HG02840 (cell line): Measurements from ENCODE around the gene TMEM53.
"Not testable (repeated sequence)": the region's sequence is repeated elsewhere in the genome, so short reads cannot be mapped to it uniquely, and the experiment has no call there.

ENCODE experiments used
- ATAC-seq: cut with Tn5 transposase; IDR thresholded peaks from one replicate; pipeline ENCODE4 v1.9.1; 2021; ENCODE audit warnings: mild to moderate bottlenecking, moderate library complexity, moderate number of reproducible peaks; ENCODE audit not compliant: unreplicated experiment, low FRiP score

The TMEM53 gene

DNA sequence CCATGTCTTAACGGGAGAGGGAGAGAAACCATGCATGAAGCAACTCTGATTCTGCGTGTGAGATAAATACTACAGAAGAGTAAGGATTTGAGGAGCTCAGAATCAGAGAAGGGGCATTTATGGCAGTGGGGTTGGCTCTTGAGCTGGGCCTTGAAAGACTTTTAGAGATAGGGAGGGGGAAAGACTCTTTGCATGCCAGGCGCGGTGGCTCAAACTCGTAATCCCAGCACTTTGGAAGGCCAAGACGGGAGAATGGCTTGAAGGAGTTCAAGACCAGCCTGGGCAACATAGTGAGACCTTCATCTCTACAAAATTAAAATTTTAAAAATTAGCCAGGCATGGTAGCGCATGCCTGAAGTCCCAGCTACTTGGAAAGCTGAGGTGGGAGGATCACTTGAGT is 905 bp upstream of the TMEM53 start:
- no peak for ATAC-seq

- peak; percentile 0 for ATAC-seq
Measured at GRCh38 chr1:44673675-44674112, 587 bp downstream of the TMEM53 start.

DNA sequence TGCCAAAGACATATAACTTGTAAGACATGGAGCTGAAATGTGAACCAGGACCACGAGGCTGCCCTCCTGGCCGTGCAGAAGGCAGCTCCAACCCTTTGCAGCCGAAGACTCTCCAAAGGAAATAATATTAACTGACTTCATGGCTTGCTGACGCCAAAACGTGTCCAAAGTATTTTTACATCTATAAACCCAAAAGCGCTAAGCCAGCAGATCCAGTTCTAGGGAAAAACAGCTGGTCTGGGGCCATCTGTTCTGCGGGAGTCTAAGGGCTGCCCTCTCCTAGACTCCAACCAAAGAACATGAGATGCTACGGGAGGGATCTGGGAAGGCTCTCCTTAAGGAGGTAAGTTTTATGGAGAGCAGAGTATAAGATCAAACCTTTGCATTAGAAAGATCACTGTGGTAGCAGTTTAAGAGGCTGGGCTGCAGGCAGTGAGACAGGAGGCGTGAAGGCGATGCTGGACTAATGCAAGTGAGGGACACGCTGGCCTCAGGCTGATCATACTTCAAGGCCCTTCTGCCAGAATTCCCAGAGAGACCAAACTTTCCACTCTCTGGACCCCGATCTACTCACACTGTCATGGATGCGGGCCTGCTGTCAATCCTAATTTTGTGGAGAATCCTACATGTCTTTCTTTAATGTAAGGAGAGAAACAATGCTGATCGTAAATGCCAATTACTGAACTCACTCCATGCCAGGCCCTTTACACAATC is 1.2 kb downstream of the TMEM53 start:
- no peak for ATAC-seq

GRCh38 chr1:44672254-44672955 is 1.9 kb downstream of the TMEM53 start:
- no peak for ATAC-seq

DNA sequence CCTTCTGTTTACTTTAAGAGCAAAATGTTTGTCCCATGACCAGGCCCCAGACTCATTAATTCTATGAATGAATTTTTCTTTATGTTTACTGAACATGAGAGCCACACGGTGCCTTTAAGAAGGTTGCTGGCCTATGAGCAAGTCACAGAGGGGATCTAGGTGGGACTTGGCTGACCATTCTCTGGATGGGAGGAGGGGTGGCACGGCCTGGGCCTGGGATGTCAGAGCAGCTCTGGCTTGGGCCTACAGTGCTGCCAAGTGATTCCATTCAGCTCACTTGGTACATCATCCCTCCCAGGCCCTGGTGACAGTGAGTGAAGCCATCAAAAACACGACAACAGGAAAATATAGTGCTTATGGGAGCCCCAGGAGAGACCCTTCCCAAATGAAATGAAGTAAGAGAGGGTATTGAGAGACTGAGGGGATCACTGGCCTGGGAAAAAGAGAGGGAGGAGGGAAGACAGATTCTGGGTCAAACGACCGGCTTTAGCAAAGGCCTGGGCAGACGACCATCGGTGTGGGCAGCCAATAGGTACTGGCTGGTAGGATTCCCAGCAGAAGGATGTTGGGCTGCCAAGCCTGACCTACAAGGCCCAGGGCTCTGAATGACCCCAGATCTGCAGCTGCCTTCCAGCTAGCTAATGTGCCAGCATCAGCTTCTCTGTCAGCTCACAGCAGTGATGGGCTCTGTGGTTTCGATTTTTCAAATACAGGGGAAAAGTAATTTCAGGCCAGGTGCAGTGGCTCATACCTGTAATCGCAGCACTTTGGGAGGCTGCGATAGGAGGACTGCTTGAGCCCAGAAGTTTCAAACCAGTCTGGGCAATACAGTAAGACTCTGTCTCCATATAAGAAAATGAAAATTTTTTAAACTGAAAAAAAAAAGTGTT is 3.3 kb downstream of the TMEM53 start:
- ATAC-seq = no peak

DNA sequence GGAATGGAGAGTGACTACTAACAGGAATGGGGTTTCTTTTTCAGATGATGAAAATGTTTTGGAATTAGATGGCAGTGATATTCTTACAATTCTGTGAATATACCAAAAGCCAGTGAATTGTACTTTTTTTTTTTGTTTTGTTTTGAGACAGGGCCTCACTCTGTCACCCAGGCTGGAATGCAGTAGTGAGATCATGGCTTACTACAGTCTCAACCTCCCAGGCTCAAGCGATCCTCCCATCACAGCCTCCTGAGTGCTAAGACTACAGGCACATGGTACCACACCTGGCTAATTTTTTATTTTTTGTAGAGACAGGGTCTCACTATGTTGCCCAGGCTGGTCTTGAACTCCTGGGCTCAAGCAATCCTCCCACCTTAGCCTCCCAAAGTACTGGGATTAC is 7.6 kb downstream of the TMEM53 start:
- not testable (repeated sequence) for ATAC-seq

- no peak for ATAC-seq
Measured at GRCh38 chr1:44664730-44665370, 9.4 kb downstream of the TMEM53 start.

- ATAC-seq = no peak
Measured at GRCh38 chr1:44663417-44663816, 10.9 kb downstream of the TMEM53 start.

- no peak for ATAC-seq
Measured at GRCh38 chr1:44662683-44663030, 11.6 kb downstream of the TMEM53 start.

- ATAC-seq = no peak
Measured at GRCh38 chr1:44661781-44662682, 12.2 kb downstream of the TMEM53 start.

GRCh38 chr1:44660176-44660575 is 14.1 kb downstream of the TMEM53 start:
- no peak for ATAC-seq

GRCh38 chr1:44659566-44659965 is 14.7 kb downstream of the TMEM53 start:
- no peak for ATAC-seq

GRCh38 chr1:44655609-44656008 is 18.7 kb downstream of the TMEM53 start:
- no peak for ATAC-seq

DNA sequence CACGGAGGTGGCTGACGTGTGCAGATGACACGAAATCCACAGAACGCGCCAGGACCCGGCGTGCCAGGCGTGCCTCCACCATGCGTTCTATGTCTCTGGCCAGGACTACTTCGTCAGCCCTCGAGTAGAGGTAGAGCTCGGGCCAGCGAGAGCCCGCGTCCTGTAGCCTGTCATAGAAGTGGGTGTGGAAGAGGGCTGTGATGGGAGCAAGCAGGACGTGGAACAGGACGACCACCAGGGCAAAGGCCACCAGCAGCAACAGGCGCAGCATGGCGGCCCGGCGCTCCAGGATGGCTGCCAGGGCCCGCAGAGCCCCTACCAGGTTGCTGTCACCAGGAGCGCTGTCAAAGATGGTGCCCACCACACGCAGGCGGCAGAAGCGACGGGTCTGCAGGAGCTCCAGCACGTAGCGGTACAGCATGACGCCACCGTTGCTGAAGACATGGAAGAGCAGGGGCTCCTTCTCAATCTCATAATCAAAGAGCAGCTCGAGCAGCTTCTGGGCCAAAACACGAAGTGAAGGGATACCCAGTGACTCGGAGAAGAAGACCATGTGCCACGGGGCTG is 19.6 kb downstream of the TMEM53 start:
- no peak for ATAC-seq

- ATAC-seq = no peak
Measured at GRCh38 chr1:44653107-44653964, 20.9 kb downstream of the TMEM53 start.

- no peak for ATAC-seq
Measured at GRCh38 chr1:44652445-44653106, 21.7 kb downstream of the TMEM53 start.

GRCh38 chr1:44651069-44651468 is 23.2 kb downstream of the TMEM53 start:
- no peak for ATAC-seq
